H1 (cell line): ENCODE measurements around the gene PPARGC1A. TPM values are rescaled to one million over a fixed set of nuclear protein-coding genes. Genes with fewer than 3 reads are reported as not detected.

Experiments used
- CTCF ChIA-PET: fragments of 300-600 bp; sonication (Branson Sonifier 250); formaldehyde crosslinking; loops from one replicate; lab custom pipeline; 2021; ENCODE audit not compliant: partially characterized antibody; lab: Charles Lee
- POLR2A ChIA-PET: fragments of 300-600 bp; sonication (Branson Sonifier 250); formaldehyde crosslinking; loops from one replicate; lab custom pipeline; 2021; ENCODE audit warnings: inconsistent platforms; ENCODE audit not compliant: partially characterized antibody; lab: Charles Lee
- DNase-seq, 2 experiments: peaks; one replicate each; pipeline versions ENCODE4 v3.0.0 to v3.0.0-alpha.2; 2010 to 2022; ENCODE audit warnings: low spot score in 2 of 2, low read depth in 1 of 2, mixed read lengths in 1 of 2
- FAIRE-seq: peaks from 2 replicates; lab custom pipeline; 2011; peaks lifted over from hg19 to GRCh38; lab: Jason Lieb, UNC
- H2AFZ ChIP-seq: 2 replicates; pipeline ENCODE4 v1.8.1; 2012; ENCODE audit warnings: low read length, inconsistent platforms
- H2AK5ac ChIP-seq: 2 replicates; pipeline ENCODE4 v1.6.1; 2013; ENCODE audit warnings: low read depth, low read length
- H2BK120ac ChIP-seq: replicated peaks from 2 replicates; pipeline ENCODE3; 2013; ENCODE audit warnings: low read depth, low read length, inconsistent platforms
- H2BK12ac ChIP-seq: 2 replicates; pipeline ENCODE4 v1.6.1; 2013; ENCODE audit warnings: low read depth, low read length
- H2BK15ac ChIP-seq: 2 replicates; pipeline ENCODE4 v1.6.1; 2013; ENCODE audit warnings: low read length
- H2BK20ac ChIP-seq: 2 replicates; pipeline ENCODE4 v1.6.1; 2013; ENCODE audit warnings: low read length
- H2BK5ac ChIP-seq: 2 replicates; pipeline ENCODE4 v1.6.1; 2013; ENCODE audit warnings: low read depth, low read length
- H3K14ac ChIP-seq: 2 replicates; pipeline ENCODE4 v1.6.1; 2013; ENCODE audit warnings: inconsistent platforms; ENCODE audit not compliant: insufficient read length
- H3K18ac ChIP-seq: 2 replicates; pipeline ENCODE4 v1.6.1; 2013; ENCODE audit warnings: low read length; ENCODE audit errors: extremely low read depth
- H3K23ac ChIP-seq: 2 replicates; pipeline ENCODE4 v1.6.1; 2013; ENCODE audit warnings: inconsistent platforms; ENCODE audit not compliant: insufficient read length
- H3K23me2 ChIP-seq: 2 replicates; pipeline ENCODE4 v1.6.1; 2013; ENCODE audit warnings: low read depth, low read length
- H3K27ac ChIP-seq: 2 replicates; pipeline ENCODE4 v1.6.1; 2011; ENCODE audit warnings: low read depth, low read length, inconsistent platforms
- H3K27me3 ChIP-seq, 4 experiments: replicated peaks in 1 of 4; 1 replicate in 1 of 4; 2 replicates in 3 of 4; pipeline versions ENCODE4 v1.6.1 to v1.8.1; 2011 to 2013; ENCODE audit warnings: low read length in 3 of 4, mild to moderate bottlenecking in 3 of 4, inconsistent platforms in 2 of 4, mixed read lengths in 2 of 4, moderate library complexity in 1 of 4; ENCODE audit not compliant: control insufficient read depth in 3 of 4, insufficient read depth in 3 of 4; ENCODE audit errors: extremely low read depth in 1 of 4
- H3K36me3 ChIP-seq, 4 experiments: 2 replicates each; pipeline versions ENCODE4 v1.6.1 to v1.8.1; 2011 to 2013; ENCODE audit warnings: mild to moderate bottlenecking in 4 of 4, low read length in 3 of 4, moderate library complexity in 2 of 4, control low read depth in 1 of 4, inconsistent platforms in 1 of 4; ENCODE audit not compliant: insufficient read depth in 4 of 4, control insufficient read depth in 2 of 4
- H3K4ac ChIP-seq: replicated peaks from 2 replicates; pipeline ENCODE3; 2013; ENCODE audit warnings: low read length, low read depth, mixed read lengths, inconsistent platforms; ENCODE audit not compliant: insufficient read length
- H3K4me1 ChIP-seq, 4 experiments: replicated peaks in 1 of 4; 1 replicate in 1 of 4; 2 replicates in 3 of 4; pipeline versions ENCODE4 v1.6.1 to v1.8.1; 2011 to 2013; ENCODE audit warnings: low read length in 3 of 4, inconsistent platforms in 2 of 4, mixed read lengths in 1 of 4; ENCODE audit not compliant: insufficient read depth in 4 of 4, control insufficient read depth in 3 of 4
- H3K4me2 ChIP-seq, 2 experiments: 2 replicates each; pipeline versions ENCODE4 v1.6.1 to v1.8.1; 2011 to 2013; ENCODE audit warnings: low read depth in 2 of 2, low read length in 2 of 2, control low read depth in 1 of 2, inconsistent platforms in 1 of 2, mild to moderate bottlenecking in 1 of 2; ENCODE audit not compliant: insufficient read depth in 1 of 2
- H3K4me3 ChIP-seq, 4 experiments: fragments of 200-600, 300-600 bp in 1 of 4; sonication (generic), shearing (Covaris generic), sonication (Bioruptor Twin) in 1 of 4; 2 replicates each; pipeline versions ENCODE4 v1.5.1 to v1.8.1; 2011 to 2016; ENCODE audit warnings: low read length in 4 of 4, low read depth in 3 of 4, control low read depth in 2 of 4, inconsistent platforms in 2 of 4, mild to moderate bottlenecking in 2 of 4, mixed read lengths in 1 of 4, moderate library complexity in 1 of 4; ENCODE audit not compliant: insufficient read depth in 2 of 4; ENCODE audit errors: extremely low read depth in 1 of 4
- H3K56ac ChIP-seq: replicated peaks from 2 replicates; pipeline ENCODE3; 2013; ENCODE audit warnings: low read depth, mild to moderate bottlenecking, mixed read lengths, low read length, inconsistent platforms; ENCODE audit not compliant: insufficient read length
- H3K79me1 ChIP-seq: 2 replicates; pipeline ENCODE4 v1.6.1; 2013; ENCODE audit warnings: low read depth, low read length, control low read depth
- H3K79me2 ChIP-seq, 2 experiments: 2 replicates each; pipeline versions ENCODE4 v1.6.1 to v1.8.1; 2012 to 2013; ENCODE audit warnings: low read length in 2 of 2, mild to moderate bottlenecking in 2 of 2, inconsistent platforms in 1 of 2; ENCODE audit not compliant: insufficient read depth in 2 of 2, control insufficient read depth in 1 of 2
- H3K9ac ChIP-seq, 4 experiments: replicated peaks in 1 of 4; 1 replicate in 1 of 4; 2 replicates in 3 of 4; pipeline versions ENCODE4 v1.6.1 to v1.8.1; 2011 to 2013; ENCODE audit warnings: low read depth in 3 of 4, low read length in 3 of 4, control low read depth in 2 of 4, mild to moderate bottlenecking in 2 of 4, moderate library complexity in 2 of 4, inconsistent platforms in 1 of 4; ENCODE audit errors: extremely low read depth in 1 of 4
- H3K9me3 ChIP-seq, 2 experiments: 2 replicates each; pipeline versions ENCODE4 v1.6.1 to v1.8.1; 2012 to 2013; ENCODE audit warnings: mild to moderate bottlenecking in 2 of 2, moderate library complexity in 2 of 2, control low read depth in 1 of 2, inconsistent platforms in 1 of 2, low read depth in 1 of 2, low read length in 1 of 2, mixed read lengths in 1 of 2; ENCODE audit not compliant: insufficient read depth in 2 of 2
- H4K20me1 ChIP-seq, 2 experiments: replicated peaks in 1 of 2; 2 replicates each; pipeline versions ENCODE3 to v1.8.1; 2011 to 2013; ENCODE audit warnings: inconsistent platforms in 2 of 2, low read length in 2 of 2, mild to moderate bottlenecking in 1 of 2; ENCODE audit not compliant: insufficient read depth in 2 of 2, control insufficient read depth in 1 of 2
- H4K5ac ChIP-seq: 2 replicates; pipeline ENCODE4 v1.6.1; 2013; ENCODE audit warnings: low read length, low read depth, mixed read lengths, inconsistent platforms; ENCODE audit not compliant: insufficient read length
- H4K8ac ChIP-seq: 2 replicates; pipeline ENCODE4 v1.8.0; 2013; ENCODE audit warnings: mild to moderate bottlenecking, moderate library complexity, low read length, inconsistent platforms; ENCODE audit not compliant: insufficient read depth; ENCODE audit errors: extremely low read depth
- H4K91ac ChIP-seq: replicated peaks from 2 replicates; pipeline ENCODE3; 2013; ENCODE audit warnings: low read length, mixed read lengths, inconsistent platforms; ENCODE audit not compliant: insufficient read length
- CTCF ChIP-seq, 3 experiments: IDR thresholded peaks; 1 replicate in 2 of 3; 2 replicates in 1 of 3; pipeline versions ENCODE4 v1.5.1 to v1.6.1; 2011; ENCODE audit warnings: low read length in 3 of 3, mild to moderate bottlenecking in 3 of 3, inconsistent platforms in 2 of 3, low read depth in 1 of 3, moderate library complexity in 1 of 3; ENCODE audit not compliant: insufficient read depth in 1 of 3; ENCODE audit errors: control extremely low read depth in 1 of 3
- RAD21 ChIP-seq, 2 experiments: IDR thresholded peaks in 1 of 2; conservative IDR thresholded peaks in 1 of 2; 2 replicates each; pipeline ENCODE4 v1.6.1; 2011; ENCODE audit warnings: low read depth in 2 of 2, low read length in 2 of 2, improper control_type of control experiment in 1 of 2, inconsistent platforms in 1 of 2, mild to moderate bottlenecking in 1 of 2, moderate library complexity in 1 of 2
- TBP ChIP-seq: IDR thresholded peaks from 2 replicates; pipeline ENCODE4 v1.6.1; 2011; ENCODE audit warnings: low read depth, low read length, improper control_type of control experiment
- polyA plus RNA-seq, 7 experiments: library from polyadenylated mRNA; depleted of rRNA in 3 of 7; stranded (reverse) in 5 of 7; unstranded in 2 of 7; fragments of >200 nt in 5 of 7; fragments of 200-250 nt in 2 of 7; gene quantifications; 1 replicate in 5 of 7; 2 replicates in 1 of 7; 4 replicates in 1 of 7; pipeline versions ENCODE4 v1.2.1 to v1.2.3, GENCODE V29; 2011 to 2013; ENCODE audit warnings: missing spikeins in 2 of 7, mixed read lengths in 2 of 7
- total RNA-seq: library from RNA; stranded (reverse); fragmentation: NEBNext Ultra II Directional; extraction: Animal tissue kit (Norgen Biotek cat#: 25700); gene quantifications from 2 replicates; pipeline ENCODE4 v1.2.1, GENCODE V29; 2021

The PPARGC1A gene
- total and polyA plus RNA-seq, 2 of the 8 experiments (the other 6 are each of a cell fraction or from before 2014, with no cell fraction given): 0.54 to 1.4 TPM

- H3K4ac ChIP-seq: no peak overlapping the region
- no peak overlapping the region for H3K56ac ChIP-seq
- H2BK120ac ChIP-seq: no peak overlapping the region
- no peak overlapping the region for H2BK15ac ChIP-seq
- ChIA-PET POLR2A (no interaction called here), CTCF (interaction anchor here (0.7 to 1.3 kb wide), 2 partner anchors 9 to 42 kb away, joined by 3 read pairs; no protein-coding TSS in a partner anchor)
- no peak overlapping the region for H2AFZ ChIP-seq
- H3K27me3 ChIP-seq: no peaks in the 10 kb centered on the region
- H4K5ac ChIP-seq: no peak overlapping the region
- no peaks in the 10 kb centered on the region for H3K36me3 ChIP-seq
- no peak overlapping the region for H2BK5ac ChIP-seq
- no peaks in the 10 kb centered on the region for H3K23me2 ChIP-seq
- H3K9me3 ChIP-seq: no peaks in the 10 kb centered on the region
- no peak overlapping the region for H4K8ac ChIP-seq
- no peak overlapping the region for H2BK12ac ChIP-seq
- H3K14ac ChIP-seq: peak overlapping the region; percentile 52
- no peak overlapping the region for H3K27ac ChIP-seq
- H4K20me1 ChIP-seq: no peaks in the 10 kb centered on the region
- no peak for DNase-seq
- H3K18ac ChIP-seq: no peak overlapping the region
- TF ChIP-seq TBP: no peak
- TF ChIP-seq CTCF (IDR thresholded peaks at IDR 0.05; ENCODE audit: control extremely low read depth in 1 of 3, insufficient read depth in 1 of 3, low read depth in 1 of 3, low read length in 3 of 3): peak; percentile 17 to 42 (median 34); a peak in 3 of 4 replicates
- TF ChIP-seq RAD21 (IDR thresholded peaks at IDR 0.05 in 1 of 2, conservative IDR thresholded peaks at IDR 0.05 in 1 of 2; ENCODE audit: low read depth in 2 of 2, low read length in 2 of 2): peak; percentile 60 to 65
- TF ChIP-seq, all 59 proteins: peak for 2
- no peak overlapping the region for H4K91ac ChIP-seq
- no peak overlapping the region for H3K9ac ChIP-seq
- FAIRE-seq: no peak
- no peak overlapping the region for H3K4me2 ChIP-seq
- H2BK20ac ChIP-seq: no peak overlapping the region
- H3K79me1 ChIP-seq: no peaks in the 10 kb centered on the region
- no peaks in the 10 kb centered on the region for H3K79me2 ChIP-seq
- H2AK5ac ChIP-seq: no peak overlapping the region
- H3K4me3 ChIP-seq: no peak overlapping the region
- no peak overlapping the region for H3K23ac ChIP-seq
- H3K4me1 ChIP-seq: peaks cover 0 to 2% (median 0%) of the 10 kb centered on the region in 4 experiments; a peak in 2 of 7 replicates
These were observed 34.0 kb upstream of the PPARGC1A start for GRCh38 chr4:23923840-23924239.
